HepG2 (cell line): Measurements from ENCODE around the gene SNX30.

Experiments used
- EZH2 ChIP-seq: conservative IDR thresholded peaks from 2 replicates; pipeline ENCODE4 v1.6.1; 2012; ENCODE audit warnings: mild to moderate bottlenecking, low read depth, low read length, moderate library complexity
- ZNF274 ChIP-seq: sonication (generic); formaldehyde crosslinking; IDR thresholded peaks from 2 replicates; pipeline ENCODE4 v1.5.1; 2020; ENCODE audit warnings: mild to moderate bottlenecking, missing genetic modification reagents
- TF ChIP-seq, protein P1 (sequence below): sonication (generic); formaldehyde crosslinking; IDR thresholded peaks from 2 replicates; pipeline ENCODE4 v1.4.0; 2020; ENCODE audit warnings: missing genetic modification reagents
- TF ChIP-seq, protein P2 (sequence below): sonication (generic); formaldehyde crosslinking; IDR thresholded peaks from 2 replicates; pipeline ENCODE4 v1.5.0; 2020; ENCODE audit warnings: mild to moderate bottlenecking, missing genetic modification reagents, moderate library complexity

DNA sequence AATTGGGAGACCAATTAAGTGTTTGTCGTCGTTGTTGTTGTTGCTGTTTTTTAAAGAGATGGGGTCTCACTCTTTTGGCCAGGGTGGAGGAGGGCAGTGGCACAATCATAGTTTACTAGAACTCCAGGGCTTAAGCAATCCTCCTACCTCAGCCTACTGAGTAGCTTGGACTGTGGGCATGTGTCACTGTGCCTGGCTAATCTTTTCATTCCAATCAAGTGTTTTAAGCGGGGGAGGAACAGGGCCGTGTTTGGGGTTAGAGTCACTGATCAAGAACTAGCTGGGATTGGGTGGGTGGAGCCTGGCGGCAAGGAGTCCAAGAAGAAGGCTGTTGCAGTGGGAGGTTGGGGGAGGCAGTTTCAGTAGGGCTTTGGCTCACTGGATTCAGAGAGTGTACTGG is 13.8 kb downstream of the SNX30 start:
- TF ChIP-seq EZH2 (no peak), ZNF274 (CRISPR knock-in tag) (no peak)
- TF ChIP-seq, protein P1, sequence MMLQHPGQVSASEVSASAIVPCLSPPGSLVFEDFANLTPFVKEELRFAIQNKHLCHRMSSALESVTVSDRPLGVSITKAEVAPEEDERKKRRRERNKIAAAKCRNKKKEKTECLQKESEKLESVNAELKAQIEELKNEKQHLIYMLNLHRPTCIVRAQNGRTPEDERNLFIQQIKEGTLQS (CRISPR knock-in tag) = no peak
- TF ChIP-seq, protein P2, sequence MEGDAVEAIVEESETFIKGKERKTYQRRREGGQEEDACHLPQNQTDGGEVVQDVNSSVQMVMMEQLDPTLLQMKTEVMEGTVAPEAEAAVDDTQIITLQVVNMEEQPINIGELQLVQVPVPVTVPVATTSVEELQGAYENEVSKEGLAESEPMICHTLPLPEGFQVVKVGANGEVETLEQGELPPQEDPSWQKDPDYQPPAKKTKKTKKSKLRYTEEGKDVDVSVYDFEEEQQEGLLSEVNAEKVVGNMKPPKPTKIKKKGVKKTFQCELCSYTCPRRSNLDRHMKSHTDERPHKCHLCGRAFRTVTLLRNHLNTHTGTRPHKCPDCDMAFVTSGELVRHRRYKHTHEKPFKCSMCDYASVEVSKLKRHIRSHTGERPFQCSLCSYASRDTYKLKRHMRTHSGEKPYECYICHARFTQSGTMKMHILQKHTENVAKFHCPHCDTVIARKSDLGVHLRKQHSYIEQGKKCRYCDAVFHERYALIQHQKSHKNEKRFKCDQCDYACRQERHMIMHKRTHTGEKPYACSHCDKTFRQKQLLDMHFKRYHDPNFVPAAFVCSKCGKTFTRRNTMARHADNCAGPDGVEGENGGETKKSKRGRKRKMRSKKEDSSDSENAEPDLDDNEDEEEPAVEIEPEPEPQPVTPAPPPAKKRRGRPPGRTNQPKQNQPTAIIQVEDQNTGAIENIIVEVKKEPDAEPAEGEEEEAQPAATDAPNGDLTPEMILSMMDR (CRISPR knock-in tag) = no peak
